Stomach (tissue), 4 donors: ENCODE measurements around the gene KCNF1.

Source experiments
- POLR2A ChIP-seq, 4 donors: fragments of 450-650 bp; IDR thresholded peaks; one replicate each; pipeline ENCODE4 v1.6.1; 2016; ENCODE audit warnings: antibody characterized with exemption in 4 of 4, control low read depth in 2 of 4, mild to moderate bottlenecking in 1 of 4, moderate library complexity in 1 of 4
- POLR2AphosphoS5 ChIP-seq, 3 donors: sonication (generic); formaldehyde crosslinking; IDR thresholded peaks; one replicate each; pipeline ENCODE4 v1.6.1; 2016; ENCODE audit warnings: antibody characterized with exemption in 3 of 3
- TF ChIP-seq, protein P1 (sequence below), 7 experiments: fragments of 450-650 bp in 4 of 7; fragments of 200-600 bp in 3 of 7; sonication (generic) in 3 of 7; IDR thresholded peaks; one replicate each; pipeline ENCODE4 v1.5.1; 2016 to 2019; ENCODE audit warnings: antibody characterized with exemption in 7 of 7, control low read depth in 2 of 7, mild to moderate bottlenecking in 1 of 7

DNA sequence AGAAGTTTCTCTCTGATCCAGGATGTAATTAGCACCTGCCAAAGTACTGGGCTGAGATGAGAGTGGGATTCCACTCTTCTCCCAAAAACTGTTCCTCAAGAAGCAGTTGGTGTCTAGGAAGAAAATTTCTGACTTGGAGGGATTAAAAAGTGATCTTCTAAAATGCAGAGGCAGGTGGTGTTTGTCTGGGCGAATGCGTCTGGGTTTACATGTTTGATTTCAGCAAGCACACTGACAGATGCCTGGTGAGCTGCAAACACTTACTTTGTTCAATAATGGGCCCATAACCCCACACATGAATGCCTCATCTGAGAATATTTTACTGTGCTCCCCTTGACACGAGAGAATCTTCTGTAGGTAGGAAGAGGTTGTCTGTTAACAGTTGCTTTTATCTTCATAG is 24.3 kb upstream of the KCNF1 start:
- TF ChIP-seq, protein P1, sequence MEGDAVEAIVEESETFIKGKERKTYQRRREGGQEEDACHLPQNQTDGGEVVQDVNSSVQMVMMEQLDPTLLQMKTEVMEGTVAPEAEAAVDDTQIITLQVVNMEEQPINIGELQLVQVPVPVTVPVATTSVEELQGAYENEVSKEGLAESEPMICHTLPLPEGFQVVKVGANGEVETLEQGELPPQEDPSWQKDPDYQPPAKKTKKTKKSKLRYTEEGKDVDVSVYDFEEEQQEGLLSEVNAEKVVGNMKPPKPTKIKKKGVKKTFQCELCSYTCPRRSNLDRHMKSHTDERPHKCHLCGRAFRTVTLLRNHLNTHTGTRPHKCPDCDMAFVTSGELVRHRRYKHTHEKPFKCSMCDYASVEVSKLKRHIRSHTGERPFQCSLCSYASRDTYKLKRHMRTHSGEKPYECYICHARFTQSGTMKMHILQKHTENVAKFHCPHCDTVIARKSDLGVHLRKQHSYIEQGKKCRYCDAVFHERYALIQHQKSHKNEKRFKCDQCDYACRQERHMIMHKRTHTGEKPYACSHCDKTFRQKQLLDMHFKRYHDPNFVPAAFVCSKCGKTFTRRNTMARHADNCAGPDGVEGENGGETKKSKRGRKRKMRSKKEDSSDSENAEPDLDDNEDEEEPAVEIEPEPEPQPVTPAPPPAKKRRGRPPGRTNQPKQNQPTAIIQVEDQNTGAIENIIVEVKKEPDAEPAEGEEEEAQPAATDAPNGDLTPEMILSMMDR (IDR thresholded peaks at IDR 0.05): no peak
- no peak for TF ChIP-seq POLR2A (IDR thresholded peaks at IDR 0.05)
- TF ChIP-seq POLR2AphosphoS5 (IDR thresholded peaks at IDR 0.05): no peak
